NCI-H187 treated with DMSO at 0.1 percent for 48 hours (cell line): ENCODE results near the gene BGN.

ENCODE experiments used
- DNase-seq: peaks from one replicate; lab custom pipeline; 2025; lab: John Stamatoyannopoulos, UW

Gene BGN

DNA sequence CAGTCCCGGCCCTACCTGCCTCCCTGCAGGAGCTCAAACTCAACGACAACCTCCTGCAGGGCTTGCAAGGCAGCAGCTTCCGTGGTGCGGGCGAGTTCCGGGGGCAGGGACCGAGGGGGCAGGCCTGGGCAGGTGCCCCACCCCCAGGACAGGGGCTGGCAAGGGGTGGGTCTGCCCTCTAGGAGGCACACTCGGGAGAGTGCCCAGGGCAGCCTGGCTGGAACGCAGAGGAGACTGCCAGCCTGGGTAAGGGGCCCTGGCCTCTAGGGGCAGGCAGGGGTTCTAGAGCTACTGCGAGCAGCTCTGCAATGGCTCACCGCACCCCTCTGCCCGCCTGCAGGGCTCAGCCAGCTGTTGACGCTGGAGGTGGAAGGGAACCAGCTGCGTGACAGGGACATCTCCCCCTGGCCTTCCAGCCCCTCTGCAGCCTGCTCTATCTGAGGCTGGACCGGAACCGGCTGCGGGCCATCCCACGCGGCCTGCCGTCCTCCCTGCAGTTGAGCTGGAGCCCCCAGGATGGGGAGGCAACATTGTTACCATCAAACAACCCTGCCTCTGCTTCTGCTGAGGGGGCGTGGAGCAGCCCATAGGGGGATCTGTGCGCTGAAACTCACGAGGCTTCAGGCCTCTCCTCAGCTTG, 12.3 kb upstream of the BGN start:
- no peak for DNase-seq

DNA sequence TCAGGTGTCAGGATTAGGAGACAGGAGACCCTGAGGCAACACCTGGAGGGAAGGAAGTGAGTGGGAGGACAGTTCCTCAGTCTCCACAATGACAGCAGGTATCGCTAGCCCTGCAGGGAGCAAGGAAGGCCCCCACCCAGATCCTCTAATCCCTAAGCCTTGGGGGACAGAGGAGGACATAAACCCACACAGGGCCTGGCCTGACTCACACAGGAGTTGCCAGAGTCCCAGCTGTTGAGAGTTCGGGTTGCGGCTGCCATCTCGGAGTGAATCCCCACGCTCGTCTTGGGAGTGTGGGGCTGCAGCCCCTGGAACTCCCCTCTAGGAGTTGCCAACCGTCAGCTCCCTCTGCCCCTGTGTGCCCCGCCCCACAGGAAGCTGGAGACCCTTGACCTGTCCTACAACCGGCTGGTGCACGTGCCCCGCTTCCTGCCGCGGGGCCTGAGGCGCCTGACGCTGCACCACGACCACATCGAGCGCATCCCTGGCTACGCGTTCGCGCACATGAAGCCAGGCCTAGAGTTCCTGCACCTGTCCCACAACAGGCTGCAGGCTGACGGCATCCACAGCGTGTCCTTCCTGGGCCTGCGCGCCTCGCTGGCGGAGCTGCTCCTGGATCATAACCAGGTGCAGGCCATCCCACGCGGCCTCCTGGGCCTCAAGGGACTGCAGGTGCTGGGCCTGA, 9.2 kb upstream of the BGN start:
- DNase-seq = no peak

DNA sequence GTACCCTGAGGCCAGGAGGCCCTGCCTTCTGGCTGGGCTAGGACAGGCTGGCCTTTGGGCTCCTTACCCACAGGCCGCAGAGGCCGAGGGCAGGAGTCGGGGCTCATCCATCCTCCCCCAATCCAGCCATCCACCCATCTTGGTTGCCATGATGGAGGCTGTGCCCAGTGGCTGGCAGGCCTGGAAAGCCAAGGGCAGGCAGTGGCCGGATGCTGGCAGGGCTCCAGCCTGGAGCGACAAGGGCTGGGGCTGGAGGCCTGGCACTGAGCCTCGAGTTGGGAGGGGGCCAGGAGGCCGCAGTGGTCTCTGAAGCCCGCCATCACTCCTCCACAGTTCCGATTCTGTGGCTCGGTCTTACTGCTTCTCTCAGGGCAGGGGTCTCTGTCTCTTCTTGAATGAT, 8.6 kb upstream of the BGN start:
- DNase-seq = no peak

DNA sequence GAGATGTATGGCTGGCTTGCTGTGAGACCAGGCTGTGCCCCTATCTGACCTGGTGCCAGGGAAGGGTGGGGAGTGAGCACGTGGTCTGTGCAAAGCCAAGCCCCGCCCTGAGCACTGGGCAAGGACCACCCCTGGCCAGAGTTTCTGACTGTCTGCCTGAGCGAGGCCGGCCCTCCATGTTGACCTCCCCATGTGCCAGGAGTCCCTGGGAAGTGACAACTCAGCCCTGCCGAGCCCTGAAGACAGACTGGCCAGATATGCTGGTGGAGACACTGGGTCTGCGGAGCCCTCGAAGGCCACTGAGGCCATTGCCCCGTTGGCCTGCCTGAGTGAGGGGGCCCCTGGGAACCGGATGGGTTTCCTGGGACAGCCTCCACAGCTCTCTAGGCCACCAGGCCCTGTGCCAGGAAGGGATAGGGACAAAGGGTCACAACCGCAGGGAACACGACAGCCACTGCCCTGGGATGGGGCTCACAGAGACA, 7.1 kb upstream of the BGN start:
- no peak for DNase-seq

DNA sequence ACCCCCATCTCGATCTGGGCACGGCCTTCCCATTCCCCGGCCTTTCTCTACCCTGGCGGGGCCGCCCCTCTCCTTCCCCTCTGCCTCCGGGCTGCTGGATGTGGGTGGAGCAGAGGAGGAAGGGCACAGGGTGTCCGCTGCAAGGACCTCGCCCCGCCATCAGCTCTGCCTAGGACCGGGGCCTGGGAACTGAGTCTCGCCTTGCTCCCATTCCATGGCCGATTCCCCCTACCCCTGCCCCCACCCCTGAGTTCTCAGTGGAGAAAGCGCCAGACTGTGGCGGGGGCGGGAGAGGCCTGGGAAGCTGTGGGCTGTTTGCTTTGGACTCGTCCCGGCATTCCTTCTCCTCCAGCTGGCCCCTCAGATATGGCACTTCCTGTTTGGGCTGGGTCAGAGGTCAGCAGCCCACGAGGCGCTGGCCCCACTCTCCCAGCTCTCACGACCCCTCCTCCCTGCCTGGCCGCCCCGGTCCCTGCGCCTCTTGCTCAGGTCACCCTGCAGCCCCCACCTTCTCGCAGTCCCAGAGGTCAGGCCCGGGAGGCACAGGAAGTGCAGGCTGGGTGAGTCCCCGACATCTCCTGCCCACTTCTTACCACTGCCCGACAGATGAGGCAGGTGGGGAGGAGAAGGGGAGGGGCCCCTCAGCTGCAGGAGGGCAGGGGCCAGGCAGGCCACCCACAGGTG, 6.4 kb upstream of the BGN start:
- DNase-seq = no peak

DNA sequence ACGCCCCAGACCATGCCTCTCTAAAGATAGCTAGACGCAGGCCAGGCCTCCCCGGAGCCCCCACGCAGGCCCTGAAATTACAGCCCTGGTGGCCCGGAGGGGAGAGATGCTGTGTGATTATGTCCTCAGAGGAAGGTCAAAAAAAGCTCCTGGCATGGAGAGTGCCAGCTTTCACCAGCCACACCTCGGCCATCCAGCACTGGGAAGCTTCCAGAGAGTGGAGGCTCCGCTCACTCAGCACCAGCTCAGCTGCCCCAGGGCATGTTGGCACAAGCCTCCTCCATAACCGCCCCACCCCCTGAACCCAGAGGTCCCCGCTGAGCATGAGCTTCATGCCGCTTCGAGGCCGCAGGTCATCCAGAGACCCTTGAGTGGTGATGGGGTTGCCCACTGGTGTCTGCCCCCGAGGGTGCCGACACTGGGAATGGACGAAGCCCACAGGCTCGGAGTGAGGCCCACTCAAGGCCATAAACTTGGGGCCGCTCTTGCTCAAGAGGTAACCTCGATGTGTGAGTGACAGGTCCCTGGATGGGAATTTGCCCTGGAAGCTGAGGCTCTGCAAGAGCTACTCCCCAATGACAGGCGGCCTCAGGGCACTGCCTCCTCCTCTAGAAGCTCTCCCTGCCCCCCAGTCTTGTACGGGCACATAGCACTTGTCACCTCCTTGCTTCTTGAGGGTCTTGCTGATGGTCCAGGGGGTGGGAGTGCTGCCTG, 4.4 kb upstream of the BGN start:
- no peak for DNase-seq

DNA sequence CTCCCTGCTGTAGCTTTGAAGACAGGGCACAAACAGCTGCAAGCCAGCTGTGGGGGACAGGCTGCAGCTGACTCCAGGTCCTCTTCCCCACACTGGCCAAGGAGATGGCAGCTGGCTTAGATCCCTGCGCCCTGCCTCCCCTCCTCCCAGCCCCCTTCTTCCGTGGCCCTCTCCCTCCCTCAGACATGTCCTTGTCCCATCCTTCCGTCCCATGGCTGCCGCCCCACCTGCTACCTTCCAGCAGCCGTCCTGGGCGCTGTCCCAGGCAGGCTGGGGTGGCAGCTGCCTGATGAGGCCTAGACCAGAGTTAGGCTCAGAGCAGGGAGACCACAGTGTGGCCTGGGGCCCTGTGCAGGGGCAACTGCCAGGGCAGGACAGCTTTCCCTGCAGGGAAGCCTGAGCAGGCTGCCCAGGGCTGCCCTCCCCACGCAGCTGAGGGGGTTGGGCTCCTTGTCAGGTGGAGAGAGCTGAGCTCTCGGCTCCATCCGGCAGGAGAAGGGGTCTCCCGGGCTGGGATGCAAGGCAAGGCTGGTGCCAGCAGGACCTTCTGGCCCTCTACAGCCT, 3.3 kb upstream of the BGN start:
- no peak for DNase-seq

DNA sequence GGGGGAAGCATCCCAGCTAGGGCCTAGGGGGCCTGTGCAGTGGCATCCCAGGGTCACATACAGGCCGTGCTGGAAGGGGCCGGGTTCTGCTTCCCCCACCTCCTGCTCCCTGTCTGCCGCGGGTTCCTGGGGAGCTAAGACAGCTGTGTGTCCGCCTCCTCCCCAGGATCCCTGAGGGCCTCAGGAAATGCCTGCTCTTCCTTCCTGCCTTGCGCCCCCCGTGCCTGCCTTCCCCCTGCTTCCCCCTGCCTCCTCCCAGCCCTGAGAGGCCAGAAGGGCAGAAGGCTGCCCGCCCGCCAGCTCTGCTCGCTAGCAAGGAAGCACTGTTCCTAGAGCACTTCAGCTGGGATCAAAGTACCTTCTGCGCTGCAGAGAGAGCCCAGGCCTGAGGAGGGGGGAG, 2.9 kb upstream of the BGN start:
- DNase-seq = no peak

DNA sequence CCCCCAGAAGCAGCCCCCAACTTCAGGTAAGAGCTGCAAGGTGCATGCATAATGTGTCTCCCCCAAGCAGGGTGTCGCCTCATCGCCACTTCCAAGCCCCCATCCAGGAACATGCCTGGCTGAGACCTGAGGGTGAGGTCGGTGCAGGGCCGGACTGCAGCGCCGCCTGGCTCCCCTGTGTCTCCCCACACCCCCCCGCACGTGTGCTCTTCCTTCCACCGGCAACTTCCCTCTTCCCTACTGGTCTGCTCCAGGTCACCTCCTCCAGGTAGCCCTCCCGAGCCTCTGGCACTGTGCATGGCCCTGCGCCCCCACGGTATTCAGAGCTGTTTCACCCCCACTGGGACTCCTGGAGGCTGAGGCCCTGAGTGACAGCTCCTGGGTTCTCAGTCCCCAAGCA, 2.2 kb upstream of the BGN start:
- no peak for DNase-seq

DNA sequence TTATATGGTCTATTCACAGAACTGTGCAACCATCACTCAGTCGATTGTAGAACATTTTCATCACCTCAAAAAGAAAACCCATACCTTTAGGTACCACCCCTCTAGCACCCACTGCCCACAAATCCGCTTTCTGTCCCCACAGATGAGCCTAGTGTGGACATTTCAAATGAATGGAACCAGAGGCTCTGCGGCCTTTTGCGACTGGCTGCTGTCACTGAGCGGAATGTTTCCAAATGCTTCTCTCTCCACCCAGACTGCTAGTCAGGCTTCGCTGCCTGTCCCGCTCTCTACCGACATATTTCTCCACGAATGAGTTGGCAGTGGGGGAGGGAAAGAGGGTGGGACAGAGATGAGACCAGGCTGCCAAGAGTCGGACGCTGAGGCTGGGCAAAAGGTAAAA, 1.7 kb upstream of the BGN start:
- DNase-seq = no peak

DNA sequence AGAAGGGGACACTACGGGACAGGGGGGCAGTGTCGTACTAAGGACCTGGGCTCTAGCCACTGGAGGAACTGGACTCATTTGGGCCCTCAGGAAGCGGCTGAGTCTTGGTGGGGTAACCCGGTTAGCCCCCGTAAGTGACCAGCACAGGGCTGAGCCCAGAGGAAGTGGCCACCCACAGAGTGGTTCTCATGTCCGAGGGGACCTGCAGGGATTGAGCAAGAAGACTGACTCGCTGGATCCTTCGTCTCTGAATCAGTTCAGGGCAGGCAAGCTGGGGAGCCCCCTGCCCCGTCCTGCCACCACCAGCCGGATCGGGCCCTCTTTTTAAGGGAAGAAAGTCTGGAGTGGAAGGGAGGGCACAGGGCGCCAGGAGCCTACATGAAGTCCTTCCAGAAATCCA, 719 bp upstream of the BGN start:
- DNase-seq = no peak

DNA sequence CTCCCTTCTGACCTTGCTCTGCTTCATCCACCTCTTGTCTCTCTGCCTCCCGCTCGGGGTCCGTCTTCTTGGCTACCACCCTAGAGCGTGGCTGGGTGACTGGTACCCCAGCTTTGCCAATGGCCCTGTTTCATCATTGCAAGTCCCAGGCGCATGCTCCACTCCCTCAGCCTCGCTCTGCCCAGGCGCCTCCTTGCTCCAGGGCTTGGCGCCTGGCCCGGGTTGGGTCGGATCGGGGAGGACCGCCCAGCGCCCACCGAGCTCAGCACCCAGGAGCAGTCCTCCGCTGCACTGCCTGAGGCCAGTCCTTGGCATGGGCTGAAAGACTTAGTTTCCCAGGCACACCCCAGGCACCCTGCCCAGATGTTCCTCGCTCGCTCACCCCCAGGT, 577 bp downstream of the BGN start:
- DNase-seq = no peak

DNA sequence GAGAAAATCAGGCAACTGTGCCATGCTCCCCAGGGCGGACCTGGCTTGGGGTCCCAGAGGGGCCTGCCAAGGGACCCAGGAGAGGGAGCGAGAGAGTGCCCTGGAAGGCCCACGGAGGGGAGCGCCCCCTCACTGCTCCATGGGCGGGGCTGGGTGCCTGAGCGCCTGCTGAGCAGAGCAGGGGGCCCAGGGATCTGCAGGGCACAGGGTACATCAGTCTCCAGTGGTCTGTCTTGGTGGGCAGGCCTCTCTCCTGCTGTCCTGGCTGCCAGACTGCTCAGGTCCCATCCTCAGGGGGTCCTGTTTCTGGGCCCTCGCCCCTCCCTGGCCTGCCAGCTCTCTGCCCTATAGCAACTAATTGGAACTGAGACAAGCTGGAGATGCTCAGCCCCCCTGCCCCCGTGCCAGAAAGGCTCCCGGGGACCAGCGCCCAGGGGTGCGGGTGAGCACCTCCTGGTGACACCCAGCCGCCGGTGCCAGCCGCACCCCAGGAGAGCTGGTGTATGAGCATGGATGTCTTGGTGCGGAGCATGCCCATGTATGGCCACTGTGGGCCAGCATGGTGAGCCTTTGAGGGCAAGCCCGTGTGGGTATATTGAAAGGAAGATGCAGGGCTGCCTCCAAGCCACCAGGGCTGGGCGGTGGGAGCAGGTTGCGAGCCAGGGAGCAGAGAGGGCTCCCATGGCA, 1.3 kb downstream of the BGN start:
- no peak for DNase-seq

DNA sequence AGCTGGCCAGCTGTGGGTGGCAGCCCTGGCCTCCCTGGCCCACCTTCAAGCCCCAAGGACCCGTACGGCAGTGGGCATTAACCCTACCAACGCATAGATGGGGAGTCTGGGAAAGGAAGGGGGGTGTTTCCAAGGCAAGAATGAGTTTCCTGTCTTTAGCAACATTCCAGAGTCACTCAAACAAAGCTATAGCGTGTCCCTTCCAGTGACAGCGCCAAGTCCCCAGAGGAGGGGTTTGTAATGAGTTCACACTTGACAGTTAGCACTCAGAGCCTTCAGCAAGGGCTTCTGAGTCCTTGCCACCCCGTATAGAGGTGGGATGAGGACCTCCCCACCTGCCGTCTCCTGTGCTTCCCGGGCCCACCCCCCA, 1.8 kb downstream of the BGN start:
- no peak for DNase-seq

DNA sequence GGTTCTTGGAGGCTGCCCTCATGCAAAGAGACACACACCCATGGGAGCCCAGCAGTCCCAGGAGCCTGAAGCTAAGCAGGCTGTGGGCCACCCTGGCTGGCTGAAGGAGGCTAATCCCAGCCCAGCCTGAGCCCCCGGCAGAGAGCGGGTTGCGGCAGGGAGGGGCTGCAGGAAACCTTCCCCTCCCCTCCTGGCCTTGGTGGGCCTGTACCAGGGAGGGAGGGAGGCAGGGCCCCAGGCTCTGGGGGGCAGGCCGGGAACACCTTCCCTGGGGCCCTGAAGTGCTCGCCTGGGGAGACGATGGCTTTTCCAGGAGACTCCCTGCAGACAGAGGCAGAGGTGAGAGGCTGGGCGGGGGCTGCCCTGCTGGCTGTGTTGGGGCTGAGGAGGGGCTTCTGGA, 3.7 kb downstream of the BGN start:
- no peak for DNase-seq

DNA sequence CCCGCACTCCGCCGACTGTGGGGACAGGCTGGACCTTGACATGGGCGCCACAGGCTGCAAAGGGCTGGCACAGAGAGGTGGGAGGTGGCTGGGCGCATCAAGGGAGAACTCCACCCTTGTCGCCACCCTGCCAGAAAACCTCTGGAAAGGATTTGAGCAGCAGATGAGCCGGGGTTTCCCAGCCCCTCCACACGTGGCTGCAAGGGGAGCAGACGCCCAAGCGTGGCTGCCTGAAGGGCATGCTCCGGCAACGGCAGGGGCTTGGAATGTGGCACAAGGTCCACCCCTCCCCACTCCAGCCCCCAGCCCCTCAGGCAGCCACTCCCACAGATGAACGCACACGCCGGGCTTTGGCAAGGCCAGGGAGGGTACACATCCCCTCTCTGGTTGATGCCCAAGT, 4.6 kb downstream of the BGN start:
- no peak for DNase-seq

DNA sequence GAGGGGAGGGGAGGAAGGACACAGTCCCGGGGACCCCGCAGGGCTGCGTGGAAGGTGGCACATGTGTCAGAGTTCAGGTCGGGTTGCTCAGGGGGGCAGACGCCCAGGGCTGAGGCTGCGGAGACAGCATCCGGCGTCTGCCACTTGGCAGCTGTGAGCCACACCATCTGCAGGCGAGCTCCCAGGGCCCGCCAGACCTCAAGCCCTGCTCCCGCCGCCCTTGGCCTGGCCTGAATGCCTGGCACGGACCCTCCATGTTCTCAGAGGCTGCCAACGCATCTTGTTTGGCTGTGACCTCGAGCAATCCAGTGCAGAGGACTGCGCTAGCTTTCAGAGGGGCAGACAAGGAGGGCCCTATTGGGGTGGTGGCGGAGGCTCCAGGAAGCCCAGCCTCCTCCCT, 5.1 kb downstream of the BGN start:
- DNase-seq = no peak

DNA sequence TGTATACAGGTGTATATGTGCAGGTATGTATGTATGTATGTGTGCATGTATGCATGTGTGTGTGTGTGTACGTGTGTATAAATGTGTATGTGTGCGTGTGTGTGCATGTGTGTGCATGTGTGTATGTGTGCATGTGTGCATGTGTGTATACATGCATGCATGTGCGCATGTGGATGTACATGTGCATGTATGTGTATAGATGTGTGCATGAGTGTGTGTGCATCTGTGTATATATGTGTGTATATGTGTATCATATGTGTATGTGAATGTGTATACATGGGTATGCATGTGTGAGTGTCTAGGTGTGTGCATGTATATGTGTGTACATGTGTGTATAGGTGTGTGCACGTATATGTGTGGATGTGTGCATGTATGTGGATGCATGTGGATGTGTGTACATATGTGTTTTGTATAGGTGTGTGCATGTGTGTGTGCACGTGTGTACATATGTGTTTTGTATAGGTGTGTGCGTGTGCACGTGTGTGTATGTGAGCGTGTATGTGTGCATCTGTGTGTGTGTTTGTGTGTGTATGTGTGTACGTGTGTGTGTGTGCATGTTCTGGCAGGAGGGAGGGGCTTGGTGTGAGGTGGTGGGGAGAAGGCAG, 6.0 kb downstream of the BGN start:
- DNase-seq = no peak

DNA sequence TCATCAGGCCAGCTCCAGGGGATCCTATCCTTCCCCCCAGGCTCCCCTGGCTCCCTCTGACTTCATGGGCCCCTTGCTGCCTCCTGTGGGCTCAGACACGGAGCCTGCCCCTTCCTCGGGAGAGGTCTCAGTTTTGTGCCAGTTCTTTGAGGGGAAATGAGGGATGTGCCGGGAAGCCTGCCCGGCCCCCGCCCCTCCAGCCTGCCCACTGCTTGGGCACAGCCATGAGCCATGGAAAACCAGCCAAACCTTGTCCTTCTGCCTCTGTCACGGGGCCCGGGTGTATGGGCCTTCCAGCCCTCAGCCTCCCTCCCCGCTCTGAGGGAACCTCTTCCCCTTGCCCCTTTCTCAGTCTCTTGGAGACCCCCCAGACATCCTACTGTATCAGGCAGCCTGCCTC, 6.8 kb downstream of the BGN start:
- no peak for DNase-seq

DNA sequence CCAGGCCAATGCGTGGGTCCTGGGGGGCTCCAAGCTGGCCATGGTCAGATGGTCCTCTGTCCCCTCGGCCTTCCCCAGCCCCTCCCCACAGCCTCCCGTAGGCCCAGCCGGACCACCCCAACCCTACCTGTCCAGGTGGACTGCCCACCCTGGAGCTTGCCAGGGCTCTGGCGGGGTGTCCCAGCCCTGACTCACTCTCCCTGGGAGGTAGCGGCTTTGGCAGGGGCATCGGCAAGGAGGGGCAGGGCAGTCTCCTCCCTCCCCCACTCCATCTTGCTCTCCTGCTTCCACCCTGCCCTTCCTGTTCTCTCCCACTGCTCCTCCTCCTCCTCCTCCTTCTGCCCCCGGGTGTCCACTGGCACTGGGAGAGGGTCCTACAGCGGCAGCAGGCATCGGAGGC, 7.4 kb downstream of the BGN start:
- no peak for DNase-seq

DNA sequence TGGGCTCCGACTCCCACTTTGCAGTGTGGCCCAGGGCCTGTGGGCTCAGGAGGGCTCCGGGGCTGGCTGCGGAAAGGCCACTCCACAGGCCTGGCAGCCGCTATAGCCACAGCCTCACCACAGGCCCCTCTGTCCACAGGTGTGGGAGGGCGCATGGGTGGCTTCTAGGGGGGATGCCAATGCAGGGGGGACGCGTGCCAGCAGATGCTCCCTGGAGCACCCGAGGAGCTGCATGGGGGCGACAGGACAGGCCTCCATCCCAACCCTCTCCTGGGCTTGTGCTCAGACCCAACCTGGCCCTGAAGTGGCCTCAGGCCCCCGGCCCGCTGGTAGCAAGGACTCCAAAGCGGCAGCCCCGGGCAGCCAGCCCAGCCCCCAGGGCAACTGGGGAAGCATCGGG, 8.0 kb downstream of the BGN start:
- no peak for DNase-seq
